WTC11 (cell line): ENCODE measurements around the gene GPER1.

Source experiments
- SP1 ChIP-seq: sonication (generic); formaldehyde crosslinking; conservative IDR thresholded peaks from 2 replicates; pipeline ENCODE4 v1.8.1; 2022; ENCODE audit warnings: missing genetic modification reagents
- TF ChIP-seq, protein P1 (sequence below): fragments of 200-600 bp; IDR thresholded peaks from 2 replicates; pipeline ENCODE4 v1.8.0; 2022; ENCODE audit warnings: antibody characterized with exemption

GRCh38 chr7:1091644-1092027 is 3.7 kb downstream of the GPER1 start:
- TF ChIP-seq, protein P1, sequence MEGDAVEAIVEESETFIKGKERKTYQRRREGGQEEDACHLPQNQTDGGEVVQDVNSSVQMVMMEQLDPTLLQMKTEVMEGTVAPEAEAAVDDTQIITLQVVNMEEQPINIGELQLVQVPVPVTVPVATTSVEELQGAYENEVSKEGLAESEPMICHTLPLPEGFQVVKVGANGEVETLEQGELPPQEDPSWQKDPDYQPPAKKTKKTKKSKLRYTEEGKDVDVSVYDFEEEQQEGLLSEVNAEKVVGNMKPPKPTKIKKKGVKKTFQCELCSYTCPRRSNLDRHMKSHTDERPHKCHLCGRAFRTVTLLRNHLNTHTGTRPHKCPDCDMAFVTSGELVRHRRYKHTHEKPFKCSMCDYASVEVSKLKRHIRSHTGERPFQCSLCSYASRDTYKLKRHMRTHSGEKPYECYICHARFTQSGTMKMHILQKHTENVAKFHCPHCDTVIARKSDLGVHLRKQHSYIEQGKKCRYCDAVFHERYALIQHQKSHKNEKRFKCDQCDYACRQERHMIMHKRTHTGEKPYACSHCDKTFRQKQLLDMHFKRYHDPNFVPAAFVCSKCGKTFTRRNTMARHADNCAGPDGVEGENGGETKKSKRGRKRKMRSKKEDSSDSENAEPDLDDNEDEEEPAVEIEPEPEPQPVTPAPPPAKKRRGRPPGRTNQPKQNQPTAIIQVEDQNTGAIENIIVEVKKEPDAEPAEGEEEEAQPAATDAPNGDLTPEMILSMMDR, result no peak
- TF ChIP-seq SP1 (CRISPR knock-in tag), result no peak
